ENCODE measurements around the gene NCLN.
"Not testable (repeated sequence)": the region's sequence is repeated elsewhere in the genome, so short reads cannot be mapped to it uniquely, and the experiment has no call there.

Gene NCLN

GRCh38 chr19:3183721-3184641 is 1.7 kb upstream of the NCLN start:
- DNase-seq (ENCODE audit: low read depth): no peak

- no peak for DNase-seq (ENCODE audit: low read depth)
These were observed 776 bp upstream of the NCLN start for GRCh38 chr19:3184847-3185460.

- no peak for DNase-seq (ENCODE audit: low read depth)
These were observed 494 bp downstream of the NCLN start for GRCh38 chr19:3186160-3186688.

GRCh38 chr19:3186891-3187661 is 1.3 kb downstream of the NCLN start:
- DNase-seq (ENCODE audit: low read depth): no peak

GRCh38 chr19:3187662-3188511 is 2.2 kb downstream of the NCLN start:
- DNase-seq (ENCODE audit: low read depth): no peak

GRCh38 chr19:3188627-3189596 is 3.2 kb downstream of the NCLN start:
- no peak for DNase-seq (ENCODE audit: low read depth)

- no peak for DNase-seq (ENCODE audit: low read depth)
These were observed 4.2 kb downstream of the NCLN start for GRCh38 chr19:3189702-3190469.

GRCh38 chr19:3190470-3190770 is 4.7 kb downstream of the NCLN start:
- DNase-seq (ENCODE audit: low read depth): no peak

- no peak for DNase-seq (ENCODE audit: low read depth)
These were observed 5.4 kb downstream of the NCLN start for GRCh38 chr19:3190921-3191805.

- DNase-seq (ENCODE audit: low read depth): not testable (repeated sequence)
These were observed 6.0 kb downstream of the NCLN start for GRCh38 chr19:3191806-3192104.

- no peak for DNase-seq (ENCODE audit: low read depth)
These were observed 6.5 kb downstream of the NCLN start for GRCh38 chr19:3192228-3192635.

GRCh38 chr19:3192684-3193083 is 7.0 kb downstream of the NCLN start:
- no peak for DNase-seq (ENCODE audit: low read depth)

GRCh38 chr19:3193256-3194105 is 7.8 kb downstream of the NCLN start:
- no peak for DNase-seq (ENCODE audit: low read depth)

GRCh38 chr19:3194106-3195087 is 8.7 kb downstream of the NCLN start:
- no peak for DNase-seq (ENCODE audit: low read depth)

GRCh38 chr19:3196064-3196932 is 10.6 kb downstream of the NCLN start:
- DNase-seq (ENCODE audit: low read depth): no peak

GRCh38 chr19:3196933-3197205 is 11.1 kb downstream of the NCLN start:
- no peak for DNase-seq (ENCODE audit: low read depth)
